Ishikawa (cell line): ENCODE results near the gene PRR18.
A peak's percentile ranks its signal among the peaks of the same experiment; 100 is the strongest.

Source experiments
- CEBPB ChIP-seq: IDR thresholded peaks from 2 replicates; pipeline ENCODE4 v1.6.1; 2012
- CREB1 ChIP-seq: IDR thresholded peaks from 2 replicates; pipeline ENCODE4 v1.6.1; 2012; ENCODE audit warnings: low read depth
- EGR1 ChIP-seq: IDR thresholded peaks from 2 replicates; pipeline ENCODE4 v1.6.1; 2012
- EP300 ChIP-seq: IDR thresholded peaks from 2 replicates; pipeline ENCODE4 v1.6.1; 2012; ENCODE audit warnings: borderline replicate concordance
- FOXM1 ChIP-seq: IDR thresholded peaks from 2 replicates; pipeline ENCODE4 v1.6.1; 2012; ENCODE audit warnings: low read depth, borderline replicate concordance
- MAX ChIP-seq: IDR thresholded peaks from 2 replicates; pipeline ENCODE4 v1.6.1; 2012
- NFIC ChIP-seq: IDR thresholded peaks from 2 replicates; pipeline ENCODE4 v1.6.1; 2012
- RAD21 ChIP-seq: IDR thresholded peaks from 2 replicates; pipeline ENCODE4 v1.6.1; 2012; ENCODE audit warnings: low read depth
- TAF1 ChIP-seq: IDR thresholded peaks from 2 replicates; pipeline ENCODE4 v1.6.1; 2012; ENCODE audit warnings: low read depth, mild to moderate bottlenecking
- TCF12 ChIP-seq: IDR thresholded peaks from 2 replicates; pipeline ENCODE4 v1.6.1; 2012; ENCODE audit warnings: low read depth
- USF1 ChIP-seq: IDR thresholded peaks from 2 replicates; pipeline ENCODE4 v1.6.1; 2012
- YY1 ChIP-seq: IDR thresholded peaks from 2 replicates; pipeline ENCODE4 v1.6.1; 2012; ENCODE audit warnings: low read depth
- ZBTB7A ChIP-seq: IDR thresholded peaks from 2 replicates; pipeline ENCODE4 v1.6.1; 2012; ENCODE audit warnings: low read depth
- TF ChIP-seq, protein P1 (sequence below): IDR thresholded peaks from 2 replicates; pipeline ENCODE4 v1.6.1; 2012; ENCODE audit warnings: low read depth, mild to moderate bottlenecking

The PRR18 gene

DNA sequence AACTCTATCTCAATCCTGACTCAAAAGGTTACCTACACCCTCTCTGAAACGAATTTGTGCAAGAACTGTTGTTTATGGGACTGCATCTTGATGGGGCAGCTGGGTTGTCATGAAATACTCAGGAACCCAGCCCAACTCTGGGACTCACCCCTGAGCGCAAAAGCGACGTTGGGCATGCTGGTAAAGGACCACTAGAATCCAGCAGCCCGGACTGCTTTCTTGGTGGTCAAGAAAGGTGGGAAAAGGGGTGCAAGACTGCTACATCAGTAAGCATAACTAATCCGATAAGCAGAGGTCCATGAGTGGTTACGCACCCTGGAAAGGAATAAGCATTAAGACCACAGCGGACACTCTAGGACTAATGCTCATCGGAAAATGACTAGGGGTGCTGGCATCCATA lies 6.3 kb upstream of the PRR18 start:
- TF ChIP-seq CREB1 (no peak), RAD21 (no peak), EGR1 (no peak), YY1 (no peak), NFIC (no peak)

DNA sequence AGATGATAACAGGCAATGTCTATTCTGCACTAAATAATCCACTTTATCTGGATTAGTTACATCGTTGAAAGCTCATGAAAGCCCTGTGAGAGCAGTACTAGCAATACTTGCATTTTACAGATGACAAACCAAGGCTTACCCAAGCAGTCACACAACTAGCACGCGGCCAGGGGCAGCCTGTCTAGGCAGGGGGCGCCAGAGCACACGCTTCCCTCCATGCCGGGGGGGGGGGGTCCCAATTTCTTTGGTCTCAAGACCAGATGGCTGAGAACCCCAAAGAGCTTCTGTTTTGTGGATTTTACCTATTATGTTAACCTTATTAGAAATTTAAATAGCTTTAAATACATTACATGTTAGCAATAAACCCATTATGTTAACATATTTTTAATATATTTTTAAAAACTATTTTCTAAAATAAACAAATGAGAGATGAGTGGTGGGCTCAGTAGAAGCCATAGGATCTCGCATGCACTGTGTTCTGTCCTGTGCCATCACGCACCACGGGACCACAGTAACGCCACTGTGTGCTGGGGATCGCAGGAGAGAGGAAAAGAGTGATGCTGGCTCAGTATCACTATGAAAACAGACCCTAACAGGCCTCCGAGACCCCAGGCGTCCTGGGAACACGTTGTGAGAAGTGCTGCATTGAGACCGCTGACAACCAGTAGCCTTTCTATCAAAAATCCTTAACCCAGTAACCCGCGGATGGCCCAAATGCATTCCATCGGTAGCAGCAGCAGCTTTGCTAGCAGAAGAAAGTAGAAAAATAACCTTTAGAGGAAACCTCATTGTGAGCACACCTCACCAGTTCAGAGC lies 5.3 kb upstream of the PRR18 start:
- TF ChIP-seq EP300 (no peak), YY1 (no peak), CREB1 (0 out of 2 replicates have a peak, but pooled peaks have one; percentile 1), CEBPB (no peak), RAD21 (peak; percentile 74), FOXM1 (no peak), ZBTB7A (no peak), EGR1 (no peak), MAX (peak; percentile 81)
- TF ChIP-seq, protein P1, sequence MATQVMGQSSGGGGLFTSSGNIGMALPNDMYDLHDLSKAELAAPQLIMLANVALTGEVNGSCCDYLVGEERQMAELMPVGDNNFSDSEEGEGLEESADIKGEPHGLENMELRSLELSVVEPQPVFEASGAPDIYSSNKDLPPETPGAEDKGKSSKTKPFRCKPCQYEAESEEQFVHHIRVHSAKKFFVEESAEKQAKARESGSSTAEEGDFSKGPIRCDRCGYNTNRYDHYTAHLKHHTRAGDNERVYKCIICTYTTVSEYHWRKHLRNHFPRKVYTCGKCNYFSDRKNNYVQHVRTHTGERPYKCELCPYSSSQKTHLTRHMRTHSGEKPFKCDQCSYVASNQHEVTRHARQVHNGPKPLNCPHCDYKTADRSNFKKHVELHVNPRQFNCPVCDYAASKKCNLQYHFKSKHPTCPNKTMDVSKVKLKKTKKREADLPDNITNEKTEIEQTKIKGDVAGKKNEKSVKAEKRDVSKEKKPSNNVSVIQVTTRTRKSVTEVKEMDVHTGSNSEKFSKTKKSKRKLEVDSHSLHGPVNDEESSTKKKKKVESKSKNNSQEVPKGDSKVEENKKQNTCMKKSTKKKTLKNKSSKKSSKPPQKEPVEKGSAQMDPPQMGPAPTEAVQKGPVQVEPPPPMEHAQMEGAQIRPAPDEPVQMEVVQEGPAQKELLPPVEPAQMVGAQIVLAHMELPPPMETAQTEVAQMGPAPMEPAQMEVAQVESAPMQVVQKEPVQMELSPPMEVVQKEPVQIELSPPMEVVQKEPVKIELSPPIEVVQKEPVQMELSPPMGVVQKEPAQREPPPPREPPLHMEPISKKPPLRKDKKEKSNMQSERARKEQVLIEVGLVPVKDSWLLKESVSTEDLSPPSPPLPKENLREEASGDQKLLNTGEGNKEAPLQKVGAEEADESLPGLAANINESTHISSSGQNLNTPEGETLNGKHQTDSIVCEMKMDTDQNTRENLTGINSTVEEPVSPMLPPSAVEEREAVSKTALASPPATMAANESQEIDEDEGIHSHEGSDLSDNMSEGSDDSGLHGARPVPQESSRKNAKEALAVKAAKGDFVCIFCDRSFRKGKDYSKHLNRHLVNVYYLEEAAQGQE: no peak

GRCh38 chr6:166312832-166313231 lies 4.6 kb upstream of the PRR18 start:
- TF ChIP-seq FOXM1 (no peak), MAX (no peak), ZBTB7A (no peak), EGR1 (no peak), YY1 (no peak), CEBPB (no peak), CREB1 (no peak), NFIC (no peak), USF1 (no peak), TAF1 (no peak), RAD21 (no peak)
- TF ChIP-seq, protein P1: no peak

- TF ChIP-seq CREB1 (no peak), USF1 (no peak), MAX (no peak), TAF1 (no peak), FOXM1 (no peak), EP300 (no peak), TCF12 (no peak), YY1 (no peak), EGR1 (no peak), RAD21 (no peak)
- TF ChIP-seq, protein P1: no peak
Measured at GRCh38 chr6:166310634-166311033, 2.4 kb upstream of the PRR18 start.
